Activated CD4-positive, alpha-beta T cell treated with anti-CD3 and anti-CD28 coated beads, Interleukin-2, Interleukin-6, amounts not matched to agents 100 ng/mL and 50 ng/mL, durations not matched to agents 16 hours and 8 hours (primary cell): Measurements from ENCODE around the gene FGF12.
"Not testable (repeated sequence)": the region's sequence is repeated elsewhere in the genome, so short reads cannot be mapped to it uniquely, and the experiment has no call there.

Experiments
- DNase-seq: peaks from one replicate; pipeline ENCODE4 v3.0.0-alpha.2; 2020

FGF12 gene

DNA sequence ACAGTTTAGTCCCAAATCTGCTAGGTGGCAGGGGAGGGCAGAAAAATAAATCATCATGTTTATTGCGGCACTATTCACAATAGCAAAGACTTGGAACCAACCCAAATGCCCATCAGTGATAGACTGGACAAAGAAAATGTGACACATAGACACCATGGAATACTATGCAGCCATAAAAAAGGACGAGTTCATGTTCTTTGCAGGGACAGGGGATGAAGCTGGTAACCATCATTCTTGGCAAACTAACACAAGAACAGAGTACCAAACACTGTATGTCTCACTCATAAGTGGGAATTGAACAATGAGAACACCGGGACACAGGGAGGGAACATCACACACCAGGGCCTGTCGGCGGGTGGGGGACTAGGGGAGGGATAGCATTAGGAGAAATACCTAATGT is 150.6 kb downstream of the FGF12 start:
- DNase-seq = not testable (repeated sequence)

DNA sequence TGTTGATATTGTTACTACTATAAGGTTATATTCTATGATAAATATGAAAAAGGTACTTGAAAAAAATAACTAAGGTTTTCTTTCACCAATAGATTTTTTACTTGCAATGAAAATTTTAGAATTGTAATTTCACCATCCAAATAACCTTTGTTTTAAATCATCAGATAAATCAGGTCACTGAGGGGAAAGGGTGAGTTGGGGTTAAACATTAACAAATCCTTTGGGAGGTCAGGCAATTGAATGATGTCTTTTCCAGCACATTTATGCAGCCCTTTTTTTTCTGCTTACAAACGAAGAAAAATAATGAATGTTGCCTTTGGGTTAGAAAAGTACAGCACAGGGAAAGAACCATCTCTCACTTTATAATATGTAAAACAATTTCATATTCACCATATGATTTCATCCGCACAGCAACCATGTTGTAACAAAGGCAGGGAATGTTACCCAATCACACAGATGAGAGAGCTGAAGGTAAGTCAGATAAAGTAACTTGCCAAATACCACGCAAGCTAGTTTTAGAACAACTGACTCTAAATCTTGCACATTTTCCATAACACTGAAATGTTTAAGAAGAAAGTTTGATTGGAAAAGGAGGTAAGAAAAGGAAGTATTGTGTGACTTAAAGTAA is 151.3 kb downstream of the FGF12 start:
- DNase-seq = no peak

DNA sequence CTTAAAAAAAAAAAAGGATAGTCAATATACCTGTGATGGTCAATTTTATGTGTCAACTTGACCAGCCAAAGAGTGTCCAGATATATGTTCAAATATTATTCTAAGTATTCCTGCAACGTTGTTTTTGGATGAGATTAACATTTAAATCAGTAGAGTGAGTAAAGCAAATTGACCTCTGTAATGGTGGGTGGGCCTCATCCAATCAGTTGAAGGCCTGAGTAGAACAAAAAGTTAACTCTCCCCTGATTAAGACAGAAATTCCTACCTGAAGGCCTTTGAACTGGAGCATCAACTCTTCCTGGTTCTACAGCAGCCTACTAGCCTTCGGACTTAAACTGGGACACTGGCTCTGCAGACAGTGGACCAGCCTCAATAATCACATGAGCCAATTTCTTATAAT is 154.1 kb downstream of the FGF12 start:
- DNase-seq = no peak

DNA sequence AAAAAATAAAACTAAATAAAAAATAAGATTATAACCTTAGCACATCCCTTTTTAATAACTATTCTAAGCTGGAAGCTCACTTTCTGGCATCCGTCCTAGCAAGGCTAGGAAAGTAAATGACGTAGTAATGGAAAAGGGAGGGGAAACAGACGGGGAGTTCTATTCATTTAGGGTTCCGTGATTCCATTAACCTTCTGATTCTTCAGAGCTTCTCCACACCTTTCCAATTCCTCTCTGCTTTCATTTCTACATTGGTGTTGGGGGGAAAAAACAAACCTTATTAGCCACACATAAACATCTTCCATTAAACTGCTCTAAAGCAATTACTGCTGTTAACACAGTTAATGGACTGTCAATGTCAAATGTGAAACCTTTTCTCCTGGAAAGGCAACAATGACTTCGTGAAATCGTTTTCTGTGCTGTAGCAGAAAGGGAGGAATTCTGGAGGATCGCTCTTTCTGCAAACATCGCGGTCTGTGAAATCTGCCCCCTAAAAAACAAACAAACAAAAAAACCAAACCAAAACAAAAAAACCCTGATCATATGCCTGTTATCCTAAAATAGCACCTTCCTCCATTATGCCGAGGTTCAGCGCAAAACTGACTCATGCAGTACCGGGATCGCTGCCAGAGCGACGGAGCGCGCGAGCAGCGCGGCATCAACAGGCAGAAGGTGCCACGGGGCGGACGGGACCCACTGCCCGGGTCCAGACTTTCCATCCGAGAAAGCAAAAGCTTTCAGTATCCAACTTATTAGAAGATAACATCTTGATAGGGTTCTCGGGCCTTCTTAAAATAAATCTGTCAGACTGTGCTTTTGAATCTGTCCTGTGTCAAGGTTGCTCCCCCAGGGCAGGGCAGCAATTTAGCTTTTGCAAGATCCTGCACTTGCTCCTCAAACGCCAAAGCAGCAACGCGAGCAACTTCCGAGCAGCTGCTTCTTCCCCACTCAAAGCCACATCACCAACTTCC is 156.2 kb downstream of the FGF12 start:
- DNase-seq = peak; percentile 2

DNA sequence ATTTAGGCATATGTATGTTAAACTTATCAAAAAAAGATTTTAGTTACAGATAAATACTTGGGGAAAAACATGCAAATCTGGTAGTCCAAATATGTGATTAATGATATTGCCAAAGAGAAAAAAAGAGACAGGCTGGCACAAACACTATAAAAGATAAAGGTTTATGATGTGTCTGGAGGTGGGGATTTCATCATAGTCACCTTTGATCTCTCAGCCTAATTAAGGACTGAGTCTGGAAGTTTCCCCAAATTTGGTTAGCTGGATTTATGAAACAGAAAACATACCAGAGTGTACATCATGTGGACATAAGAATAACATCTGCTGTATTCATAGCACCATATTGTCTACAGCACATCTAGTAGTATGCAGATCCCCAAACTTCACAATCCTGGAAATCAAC is 157.0 kb downstream of the FGF12 start:
- DNase-seq = no peak

DNA sequence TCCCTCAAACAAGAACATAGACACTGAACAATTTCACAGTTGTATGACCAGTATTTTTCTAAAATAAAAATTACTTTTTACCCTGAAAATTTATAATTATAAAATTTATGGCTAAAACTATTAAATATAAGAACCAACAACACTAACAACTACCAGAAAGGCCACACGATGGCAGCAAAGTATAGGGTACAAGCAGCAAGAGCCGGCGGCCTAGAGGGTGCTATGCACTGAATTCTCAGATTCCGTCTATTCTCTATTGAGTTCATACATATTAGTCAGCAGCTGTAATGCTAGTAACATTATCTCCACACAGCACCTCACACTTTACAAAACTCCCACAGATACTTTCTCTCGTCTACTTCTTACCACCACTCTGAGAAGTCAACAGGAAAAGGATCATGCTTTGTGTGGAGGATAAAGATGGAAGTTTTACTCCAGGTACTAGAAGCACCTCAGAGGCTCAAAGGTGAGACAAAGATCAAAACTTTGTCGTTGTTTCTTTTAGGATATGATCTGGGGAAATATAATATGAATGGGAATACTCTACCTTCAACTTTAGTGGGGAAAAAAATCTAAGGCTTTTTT is 160.5 kb downstream of the FGF12 start:
- DNase-seq = peak; percentile 72

DNA sequence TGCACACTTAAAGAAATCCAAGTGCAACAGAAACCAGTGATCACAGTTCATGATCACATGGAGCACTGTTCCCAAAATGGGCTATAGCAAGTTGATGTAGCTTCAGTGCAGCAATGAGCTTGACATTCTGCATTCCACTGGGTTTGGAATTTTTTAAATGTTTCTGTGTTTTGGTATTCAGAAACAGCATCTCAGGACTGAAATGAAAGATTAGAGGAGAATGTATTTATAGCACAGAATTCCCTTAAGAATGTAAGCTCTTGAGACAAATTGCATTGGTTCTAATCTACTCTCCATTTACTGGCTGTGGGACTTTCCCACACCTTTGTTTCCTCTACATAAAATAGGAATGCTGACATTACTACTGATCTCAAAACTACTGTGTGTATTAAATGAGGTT is 162.7 kb downstream of the FGF12 start:
- no peak for DNase-seq

DNA sequence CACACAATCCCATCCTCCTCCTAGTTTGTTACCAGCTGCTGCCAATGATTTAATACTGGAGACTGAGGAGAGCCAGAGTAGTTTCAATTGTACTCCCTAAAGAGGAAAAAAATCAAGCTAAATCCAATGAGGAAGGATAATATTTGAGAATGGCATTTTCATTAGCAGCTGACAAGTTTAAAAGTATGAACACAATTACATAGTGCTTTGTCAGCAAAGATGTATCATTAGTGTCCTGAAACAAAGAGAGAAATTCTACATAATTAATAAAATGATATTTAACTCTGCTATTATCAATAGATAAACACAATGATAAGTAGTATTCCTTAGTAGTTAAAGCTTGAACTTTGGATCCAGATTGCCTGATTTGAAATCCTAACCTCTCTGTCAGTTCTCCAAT is 163.9 kb downstream of the FGF12 start:
- no peak for DNase-seq

DNA sequence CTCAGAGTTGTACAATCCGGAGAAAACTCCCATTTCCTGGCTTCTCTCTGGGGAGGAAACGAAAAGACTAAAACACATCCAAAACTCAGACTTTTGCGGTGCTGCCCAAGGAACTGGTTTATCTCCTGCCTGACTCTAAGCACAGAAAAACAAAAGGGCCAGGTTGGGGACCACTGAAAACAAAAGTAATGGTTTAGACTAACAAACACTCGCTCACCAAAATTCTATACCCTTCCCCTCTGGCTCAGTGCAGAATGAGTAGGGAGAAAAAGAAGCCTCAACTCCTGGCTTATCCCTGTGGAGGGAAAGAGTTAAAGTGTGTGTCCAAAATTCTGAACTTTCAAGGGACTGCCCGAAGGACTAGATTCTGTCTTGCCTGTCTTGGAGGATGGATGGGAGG is 173.6 kb downstream of the FGF12 start:
- no peak for DNase-seq

DNA sequence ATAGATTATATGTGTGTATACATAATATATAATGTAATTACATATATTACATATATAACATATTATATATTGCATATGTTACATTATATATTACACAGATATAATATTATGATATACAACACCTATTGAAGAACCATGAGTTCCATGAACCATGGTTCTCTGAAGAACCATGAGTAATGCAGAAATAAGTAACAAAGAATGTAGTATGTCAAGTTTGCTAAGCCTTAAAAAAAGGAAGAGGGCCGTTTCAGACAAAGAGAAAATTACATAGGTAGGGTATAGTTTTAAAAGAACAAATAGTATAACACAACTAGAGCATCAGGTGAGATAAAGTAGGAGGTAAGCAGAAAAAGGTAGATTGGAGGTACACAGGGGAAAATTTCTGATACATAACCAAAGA is 177.0 kb downstream of the FGF12 start:
- no peak for DNase-seq

DNA sequence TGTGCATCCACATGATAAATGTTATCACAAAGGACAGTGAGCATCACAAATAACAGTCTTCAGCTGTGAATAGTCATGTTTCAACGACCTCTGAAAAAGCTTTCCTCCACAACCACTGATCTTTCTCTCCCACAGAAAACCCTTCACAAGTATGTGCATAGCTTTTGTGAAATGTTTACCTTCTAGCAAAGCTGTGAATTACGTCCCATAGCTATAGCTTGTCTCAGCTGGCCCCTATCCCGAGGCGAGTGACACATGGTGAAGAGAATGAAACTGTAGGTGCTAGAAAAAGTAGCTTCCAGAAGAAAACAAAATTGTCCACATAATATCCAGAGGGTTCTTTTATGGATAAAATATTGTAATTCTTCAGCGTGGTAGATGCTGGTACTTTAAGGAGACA is 182.0 kb downstream of the FGF12 start:
- DNase-seq = no peak

DNA sequence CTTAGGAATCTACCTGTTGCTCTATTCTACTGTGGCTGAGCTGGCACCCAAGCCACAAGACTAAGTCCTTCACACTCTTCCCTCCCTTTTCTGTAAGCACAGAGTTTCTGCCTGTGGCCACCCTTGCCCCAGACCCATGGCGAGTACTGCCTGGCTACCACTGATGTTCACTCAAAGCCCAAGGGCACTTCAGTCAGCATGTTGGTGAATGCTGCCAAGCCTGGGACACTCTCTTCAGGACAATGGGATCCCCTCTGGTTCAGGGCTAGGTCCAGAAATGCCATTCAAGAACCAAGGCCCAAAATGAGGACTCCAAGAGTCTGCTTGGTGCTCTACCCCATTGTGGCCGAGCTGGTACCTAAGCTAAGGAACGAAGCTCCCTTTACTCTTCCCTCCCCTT is 184.2 kb downstream of the FGF12 start:
- no peak for DNase-seq

DNA sequence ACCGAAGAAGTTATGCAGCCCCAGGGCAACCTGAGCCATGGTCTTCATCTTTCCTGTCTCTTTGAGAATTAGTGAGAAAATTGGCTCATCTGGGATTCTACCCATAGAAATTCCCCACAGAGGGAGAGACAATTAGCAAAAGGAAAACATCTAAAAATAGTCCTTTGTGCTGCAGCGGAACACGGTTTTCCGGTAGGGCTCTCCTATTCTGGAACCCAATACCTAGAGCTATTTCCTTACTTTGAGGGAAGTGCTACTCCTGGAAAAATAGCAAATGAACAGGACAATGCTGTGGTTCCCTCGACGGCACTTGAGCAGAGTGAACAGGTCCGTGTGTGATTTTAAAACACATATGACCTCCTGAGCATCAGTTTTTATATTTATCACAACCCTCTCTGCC is 210.5 kb downstream of the FGF12 start:
- no peak for DNase-seq

DNA sequence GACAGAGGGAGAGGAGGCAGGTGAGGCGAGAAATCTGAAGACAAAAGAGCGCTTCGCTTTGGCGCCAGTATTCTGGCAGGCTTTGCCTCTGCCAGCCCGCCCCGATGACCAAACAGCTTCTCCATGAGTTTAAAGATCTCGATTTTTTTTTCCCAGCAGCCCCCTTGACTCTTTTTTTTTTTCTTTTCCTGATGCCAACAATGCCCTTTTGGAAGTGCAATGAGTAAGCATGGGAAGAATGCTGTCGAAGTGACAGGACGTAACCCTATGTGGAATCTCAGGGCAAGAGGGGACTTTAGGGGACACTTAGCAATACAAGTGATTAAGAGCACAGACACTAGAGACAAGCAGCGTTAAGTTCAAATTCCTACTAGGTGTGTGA is 211.7 kb downstream of the FGF12 start:
- DNase-seq = no peak

DNA sequence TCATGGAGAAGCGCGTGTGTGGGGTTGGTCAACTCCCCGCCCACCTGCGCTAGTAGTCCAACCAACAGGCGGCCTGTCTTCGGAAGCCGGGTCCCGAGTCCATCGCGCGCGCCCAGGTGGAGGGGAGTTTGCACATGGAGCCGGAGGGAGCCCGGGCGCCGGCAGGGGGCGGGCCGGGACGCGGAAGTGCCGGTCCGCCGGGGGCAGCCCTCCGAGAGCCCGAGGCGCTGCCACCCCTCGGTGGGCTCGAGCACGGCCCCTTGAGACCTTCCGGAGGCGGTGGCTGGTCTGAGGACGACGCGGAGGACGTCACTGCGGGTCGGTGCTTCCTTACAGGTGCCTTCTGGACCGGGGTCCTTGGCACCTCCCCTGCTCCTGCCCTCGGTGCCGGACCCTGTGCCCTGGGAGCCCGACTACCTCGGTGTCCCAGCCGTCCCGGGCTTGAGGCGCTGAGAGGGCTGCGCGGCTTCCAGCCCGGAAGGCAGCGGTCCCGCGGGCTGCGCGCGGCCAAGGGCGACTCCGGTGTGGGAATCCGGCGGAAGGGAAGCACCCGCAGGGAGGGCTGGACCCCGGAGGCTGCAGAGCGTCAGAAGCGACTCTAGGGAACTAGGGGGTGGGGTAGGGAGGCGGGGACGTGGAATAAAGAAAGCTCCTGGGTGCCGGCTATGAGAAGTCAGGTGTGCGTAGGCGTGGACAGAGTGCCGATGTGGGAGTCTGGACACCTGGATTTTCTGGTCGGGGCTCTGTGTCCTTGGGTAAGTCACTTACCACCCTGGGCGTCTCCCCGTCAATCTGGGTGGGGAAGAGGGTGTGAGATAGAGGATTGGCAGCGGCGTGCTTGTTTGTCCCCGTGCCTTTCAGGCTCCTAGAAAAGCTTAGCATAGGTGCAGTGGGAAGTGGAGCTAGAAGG is 212.3 kb downstream of the FGF12 start:
- DNase-seq = no peak

DNA sequence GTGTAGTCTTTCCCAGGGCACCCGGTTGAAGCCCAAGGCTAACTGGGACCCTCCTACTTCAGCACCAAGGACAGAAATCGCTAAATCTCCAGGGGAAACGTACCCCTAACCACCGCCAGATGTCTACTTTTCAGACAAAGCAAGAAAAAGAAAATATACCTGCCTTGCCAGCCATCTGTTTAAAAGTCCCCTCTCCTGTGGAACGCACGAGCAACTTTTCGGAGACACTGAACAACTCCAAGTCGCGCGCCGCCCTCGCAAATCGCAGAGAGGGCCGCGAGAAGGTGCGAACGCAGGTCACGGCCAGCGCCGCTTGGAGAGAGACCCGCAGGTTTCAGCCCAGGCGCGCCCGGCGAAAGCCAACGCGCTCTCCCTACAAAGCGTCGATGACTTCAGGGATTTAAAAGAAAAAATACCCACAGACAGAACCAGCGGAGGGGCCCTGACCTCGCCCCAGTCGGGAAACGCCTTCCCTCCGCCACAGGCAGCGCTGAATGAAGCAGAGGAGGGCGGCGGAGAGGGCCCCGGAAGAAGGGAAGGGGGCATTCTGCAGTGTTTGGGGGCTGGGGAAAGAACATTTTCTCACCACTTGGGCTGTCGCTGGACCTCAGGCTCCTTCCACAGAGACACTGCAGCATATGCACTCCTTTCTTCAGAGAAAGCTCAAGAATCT is 213.1 kb downstream of the FGF12 start:
- peak; percentile 1 for DNase-seq

DNA sequence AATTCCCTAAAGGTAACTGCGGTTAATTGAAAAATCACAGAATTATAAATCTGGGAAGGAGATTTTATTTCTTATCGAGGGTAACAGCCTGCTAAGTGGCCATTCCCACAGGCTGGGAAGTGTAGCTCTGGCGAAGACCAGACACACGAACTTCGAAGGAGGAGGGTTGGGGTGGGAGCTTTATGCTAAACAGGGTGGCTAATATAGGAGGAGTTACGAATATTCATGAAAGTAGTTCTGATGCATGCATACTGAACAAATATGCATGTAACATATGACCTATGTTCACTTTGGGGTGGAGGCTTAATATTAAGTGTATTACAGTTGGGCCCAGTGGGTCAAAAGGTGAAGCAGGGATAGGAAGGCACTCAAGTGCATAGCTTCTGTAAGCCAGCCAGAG is 221.6 kb downstream of the FGF12 start:
- no peak for DNase-seq

DNA sequence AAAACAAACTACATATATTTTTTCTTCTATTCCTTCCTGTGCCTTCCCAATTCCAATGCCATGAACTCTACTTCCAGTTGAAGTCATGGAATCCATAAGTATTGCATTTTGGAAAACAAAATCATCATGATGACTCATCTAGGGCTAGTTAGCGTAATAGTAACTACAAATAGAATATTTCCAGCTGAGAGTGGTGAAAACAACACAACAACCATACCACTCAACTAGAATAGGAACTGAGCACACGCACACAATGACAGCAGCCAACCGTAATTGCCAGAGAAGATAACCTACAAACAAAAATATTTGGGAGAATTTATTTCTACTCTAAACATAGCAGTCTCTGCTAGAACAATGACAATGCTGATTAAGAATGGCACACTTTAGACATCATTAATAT is 225.9 kb downstream of the FGF12 start:
- no peak for DNase-seq

DNA sequence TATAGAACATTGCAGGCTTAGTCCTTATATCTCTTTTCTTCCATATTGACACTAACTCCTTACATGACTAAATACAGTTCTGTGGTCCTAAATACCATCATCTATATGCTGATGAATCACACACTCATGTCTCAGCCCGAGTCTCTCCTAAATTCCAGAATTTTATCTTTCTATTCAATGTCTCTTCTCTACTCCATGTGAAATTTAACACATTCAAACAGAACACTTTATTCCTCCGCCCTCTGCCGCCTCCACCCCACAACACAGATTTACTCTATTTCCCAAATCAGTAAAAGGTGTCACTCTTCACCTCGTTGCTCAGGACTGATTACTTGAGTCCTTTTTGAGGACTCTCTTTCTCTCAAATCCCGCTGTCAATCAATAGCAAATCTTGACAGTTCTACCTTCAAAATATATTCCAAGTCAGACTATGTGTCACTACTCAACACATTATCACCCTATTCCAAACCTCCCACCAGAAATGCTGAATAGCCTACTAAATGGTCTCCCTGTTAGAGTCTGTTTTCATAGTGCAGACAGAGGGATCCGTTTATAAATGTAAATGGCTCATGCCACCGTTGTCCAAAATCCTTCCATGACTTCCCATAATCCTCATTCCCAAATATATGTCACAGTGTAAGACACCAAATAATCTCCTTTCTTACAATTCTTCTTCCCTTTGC is 230.3 kb downstream of the FGF12 start:
- no peak for DNase-seq

DNA sequence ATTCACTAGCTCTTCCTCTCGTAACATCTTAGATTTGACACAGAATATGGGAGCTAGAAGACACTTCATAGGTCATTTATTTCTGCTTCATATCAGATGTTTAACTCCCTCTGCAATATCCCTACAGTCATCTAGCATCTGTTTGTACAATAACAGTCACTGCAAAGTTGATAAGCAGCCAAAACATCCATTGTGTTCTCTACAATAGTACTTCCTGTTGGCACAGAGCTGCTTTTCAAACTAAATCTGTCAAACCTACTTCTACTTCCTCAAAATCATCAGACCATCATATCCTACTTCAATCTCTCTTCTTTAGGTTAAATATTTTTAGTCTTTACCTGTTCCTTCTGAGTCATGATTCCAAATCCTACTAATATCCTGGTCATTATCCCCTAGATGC is 233.2 kb downstream of the FGF12 start:
- DNase-seq = no peak

DNA sequence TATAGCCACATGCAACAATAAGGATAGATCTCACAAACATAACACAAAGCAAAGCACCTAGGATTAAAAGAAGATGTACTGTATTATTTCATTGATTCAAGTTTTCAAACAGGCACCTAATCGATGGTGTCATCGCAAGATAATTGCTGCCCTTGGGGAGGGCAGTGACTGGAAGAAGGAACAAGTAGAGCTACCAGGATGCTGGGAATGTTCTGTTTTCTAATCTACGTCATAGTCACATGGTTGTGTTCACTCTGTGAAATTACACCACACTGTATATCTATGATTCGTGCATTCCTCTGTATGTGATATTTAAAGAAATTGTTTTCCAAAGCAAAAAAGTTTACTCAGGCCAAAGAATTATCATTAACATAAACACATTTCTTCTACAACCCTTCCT is 236.6 kb downstream of the FGF12 start:
- DNase-seq = no peak

DNA sequence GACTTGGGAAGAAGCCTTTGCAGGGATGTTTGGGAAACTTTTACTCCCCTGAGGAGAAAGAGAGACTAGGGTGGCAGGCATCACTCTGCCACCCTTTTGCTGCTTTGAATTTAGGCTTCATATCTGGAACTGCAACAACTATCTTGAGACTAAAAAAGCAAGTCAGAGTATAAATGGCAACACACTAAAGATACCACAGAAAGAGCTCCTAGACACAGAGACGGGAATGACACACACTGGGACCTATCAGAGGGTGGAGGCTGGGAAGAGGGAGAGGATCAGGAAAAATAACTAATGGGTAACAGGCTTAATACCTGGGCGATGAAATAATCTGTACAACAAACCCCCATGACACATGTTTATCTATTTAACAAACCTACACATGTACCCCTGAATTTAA is 237.8 kb downstream of the FGF12 start:
- DNase-seq = no peak
